K562 (cell line): ENCODE data around the gene RRAS. TPM values are rescaled to one million over a fixed set of nuclear protein-coding genes. Genes with fewer than 3 reads are reported as not detected.
A peak's percentile ranks its signal among the peaks of the same experiment; 100 is the strongest.

Experiments used
- ATAC-seq: fragments of 200-7000 bp; cut with Tn5 transposase; 3 replicates; pipeline ENCODE4 v1.9.1; 2020; ENCODE audit warnings: moderate library complexity
- BruUV-seq: library from RNA; stranded (reverse); fragments of 400-500 nt; replicated peaks from 2 replicates; lab custom pipeline; 2021; lab: Mats Ljungman, UMichigan
- CTCF ChIA-PET: fragments of 300-600 bp; formaldehyde crosslinking; extraction: SDS; loops from one replicate; lab custom pipeline; 2021; ENCODE audit warnings: low intra/inter-chr PET ratio; lab: Yijun Ruan, JAX
- POLR2A ChIA-PET: fragments of 300-600, 350-650 bp; sonication (Branson Sonifier 250); formaldehyde crosslinking; extraction: SDS; loops from one replicate; lab custom pipeline; 2021; ENCODE audit warnings: antibody characterized with exemption, inconsistent platforms; lab: Yijun Ruan, JAX
- DNase-seq, 4 experiments: peaks; one replicate each; pipeline versions ENCODE4 v3.0.0 to v3.0.0-alpha.2; 2011 to 2018; ENCODE audit warnings: low spot score in 3 of 4, mixed read lengths in 3 of 4; ENCODE audit errors: extremely low read depth in 1 of 4
- FAIRE-seq: peaks from 2 replicates; lab custom pipeline; 2011; peaks lifted over from hg19 to GRCh38; lab: Jason Lieb, UNC
- H2AFZ ChIP-seq: 2 replicates; pipeline ENCODE4 v1.6.0; 2011; ENCODE audit warnings: low read depth, low read length, control low read depth, inconsistent platforms
- H3K27ac ChIP-seq: fragments of 200-600 bp; 3 replicates; pipeline ENCODE4 v1.8.0; 2011; ENCODE audit warnings: low read depth, mild to moderate bottlenecking, control low read depth, inconsistent platforms, low read length, moderate library complexity, mixed read lengths; ENCODE audit errors: extremely low read depth
- H3K27me3 ChIP-seq, 2 experiments: fragments of 300-600 bp in 1 of 2; 2 replicates in 1 of 2; 3 replicates in 1 of 2; pipeline versions ENCODE4 v1.6.0 to v1.8.0; 2011; ENCODE audit warnings: inconsistent platforms in 2 of 2, low read length in 2 of 2, mild to moderate bottlenecking in 1 of 2, mixed read lengths in 1 of 2, moderate library complexity in 1 of 2; ENCODE audit not compliant: control insufficient read depth in 2 of 2, insufficient read depth in 2 of 2
- H3K36me3 ChIP-seq: fragments of 300-600 bp; 3 replicates; pipeline ENCODE4 v1.8.0; 2011; ENCODE audit warnings: mild to moderate bottlenecking, low read length, inconsistent platforms; ENCODE audit not compliant: control insufficient read depth, insufficient read depth
- H3K4me1 ChIP-seq, 2 experiments: fragments of 200-600 bp in 1 of 2; replicated peaks in 1 of 2; 2 replicates in 1 of 2; 3 replicates in 1 of 2; pipeline versions ENCODE4 v1.5.1 to v1.8.0; 2011; ENCODE audit warnings: inconsistent platforms in 2 of 2, low read length in 2 of 2, mild to moderate bottlenecking in 1 of 2, mixed read lengths in 1 of 2, moderate library complexity in 1 of 2; ENCODE audit not compliant: control insufficient read depth in 2 of 2, insufficient read depth in 2 of 2
- H3K4me2 ChIP-seq: 2 replicates; pipeline ENCODE4 v1.6.1; 2011; ENCODE audit warnings: low read length, control low read depth, inconsistent platforms, mixed read lengths; ENCODE audit not compliant: insufficient read depth
- H3K4me3 ChIP-seq: fragments of 200-600 bp; sonication (generic), shearing (Covaris generic); 2 replicates; pipeline ENCODE4 v1.5.1; 2016; ENCODE audit warnings: control low read depth, inconsistent platforms
- H3K79me2 ChIP-seq: fragments of 200-600 bp; 3 replicates; pipeline ENCODE4 v1.8.0; 2011; ENCODE audit warnings: low read length, inconsistent platforms; ENCODE audit not compliant: control insufficient read depth, insufficient read depth
- H3K9ac ChIP-seq, 2 experiments: 2 replicates each; pipeline versions ENCODE4 v1.6.0 to v1.6.1; 2011; ENCODE audit warnings: low read depth in 2 of 2, low read length in 2 of 2, control low read depth in 1 of 2, inconsistent platforms in 1 of 2, mild to moderate bottlenecking in 1 of 2, mixed read lengths in 1 of 2; ENCODE audit not compliant: insufficient read depth in 1 of 2
- H3K9me1 ChIP-seq: one replicate; pipeline ENCODE4 v1.6.0; 2011; ENCODE audit warnings: inconsistent platforms, mild to moderate bottlenecking, low read length, moderate library complexity; ENCODE audit not compliant: control insufficient read depth, insufficient read depth
- H3K9me3 ChIP-seq: replicated peaks from 2 replicates; pipeline ENCODE4 v1.5.1; 2011; ENCODE audit warnings: low read depth, low read length, inconsistent platforms; ENCODE audit not compliant: control insufficient read depth, insufficient read depth
- H4K20me1 ChIP-seq: replicated peaks from 2 replicates; pipeline ENCODE4 v1.6.1; 2011; ENCODE audit warnings: low read length, inconsistent platforms, mixed read lengths; ENCODE audit not compliant: control insufficient read depth, insufficient read depth
- BRD4 ChIP-seq: fragments of 200-600 bp; sonication (generic); IDR thresholded peaks from 2 replicates; pipeline ENCODE4 v1.6.1; 2017; ENCODE audit warnings: inconsistent platforms
- MYNN ChIP-seq, 2 experiments: sonication (generic); formaldehyde crosslinking in 1 of 2; IDR thresholded peaks; 2 replicates each; pipeline versions ENCODE4 v1.5.0 to v1.6.1; 2016 to 2020; ENCODE audit warnings: antibody characterized with exemption in 1 of 2, missing genetic modification reagents in 1 of 2
- RBFOX2 ChIP-seq: fragments of 200-400 bp; formaldehyde crosslinking; IDR thresholded peaks from 2 replicates; pipeline ENCODE4 v1.6.1; 2017; ENCODE audit warnings: low read depth, mild to moderate bottlenecking, low read length, moderate library complexity
- RFX1 ChIP-seq: fragments of 450-650 bp; IDR thresholded peaks from 2 replicates; pipeline ENCODE4 v1.6.1; 2016; ENCODE audit warnings: mild to moderate bottlenecking, moderate library complexity
- TEAD1 ChIP-seq, 2 experiments: fragments of 450-650 bp in 1 of 2; sonication (generic) in 1 of 2; formaldehyde crosslinking; IDR thresholded peaks; 2 replicates each; pipeline versions ENCODE4 v1.4.0 to v1.8.0; 2020 to 2022; ENCODE audit warnings: mild to moderate bottlenecking in 2 of 2, missing genetic modification reagents in 1 of 2
- ZC3H11A ChIP-seq: IDR thresholded peaks from 2 replicates; pipeline ENCODE4 v1.6.1; 2012; ENCODE audit warnings: low read depth, low read length, improper control_type of control experiment
- WGBS: fragments of 100-300 bp; shearing (Covaris generic); methylation state at CpG from one replicate; pipeline ENCODE4 v1.1.6; 2016; ENCODE audit warnings: low coverage, mixed read lengths; ENCODE audit not compliant: insufficient coverage; ENCODE audit errors: missing lambda C conversion rate; 5-methylcytosine and 5-hydroxymethylcytosine counted together
- in situ Hi-C: fragments of 300-500 bp; cut with MboI; formaldehyde crosslinking; loops from 4 replicates; pipeline ENCODE4 v1.15.0; 2018; ENCODE audit warnings: inconsistent platforms, mixed read lengths
- intact Hi-C: fragments of 100-400 bp; cut with micrococcal nuclease; formaldehyde crosslinking; loops from 2 replicates; pipeline ENCODE4 v1.14.2; 2022
- polyA plus RNA-seq, 8 experiments: library from polyadenylated mRNA; depleted of rRNA in 4 of 8; stranded (reverse) in 5 of 8; unstranded in 3 of 8; fragments of >200 nt; fragmentation: Nextera tagmentation in 2 of 8; fragmentation: Illumina TruSeq in 1 of 8; extraction: Ambion mirVana in 2 of 8; extraction: Trizol in 1 of 8; gene quantifications; 2 replicates each; pipeline versions ENCODE4 v1.2.1 to v1.2.3, GENCODE V29; 2011 to 2014; ENCODE audit warnings: inconsistent platforms in 1 of 8, missing spikeins in 1 of 8
- total RNA-seq, 7 experiments: library from RNA; depleted of rRNA in 6 of 7; stranded (reverse); fragments of >200 nt in 6 of 7; fragmentation: Illumina TruSeq in 2 of 7; extraction: Trizol in 2 of 7; gene quantifications; 2 replicates each; pipeline versions ENCODE4 v1.2.1 to v1.2.3, GENCODE V29; 2011 to 2021; ENCODE audit warnings: low replicate concordance in 1 of 7
- TF ChIP-seq, protein P1 (sequence below): fragments of 200-800 bp; sonication (Bioruptor generic); IDR thresholded peaks from 2 replicates; pipeline ENCODE4 v1.6.1; 2016; ENCODE audit warnings: missing genetic modification characterization, missing compliant biosample characterization
- TF ChIP-seq, protein P2 (sequence below): fragments of 450-650 bp; IDR thresholded peaks from 2 replicates; pipeline ENCODE4 v1.6.1; 2018; ENCODE audit not compliant: partially characterized antibody
- TF ChIP-seq, protein P3 (sequence below): sonication (generic); formaldehyde crosslinking; IDR thresholded peaks from 2 replicates; pipeline ENCODE4 v1.8.0; 2022; ENCODE audit warnings: missing genetic modification reagents, mild to moderate bottlenecking, moderate library complexity, borderline replicate concordance

RRAS gene
- total and polyA plus RNA-seq, 9 of the 15 experiments (the other 6 are each of a cell fraction or from before 2014, with no cell fraction given): 0.70 to 17.3 (median 8.2) TPM

DNA sequence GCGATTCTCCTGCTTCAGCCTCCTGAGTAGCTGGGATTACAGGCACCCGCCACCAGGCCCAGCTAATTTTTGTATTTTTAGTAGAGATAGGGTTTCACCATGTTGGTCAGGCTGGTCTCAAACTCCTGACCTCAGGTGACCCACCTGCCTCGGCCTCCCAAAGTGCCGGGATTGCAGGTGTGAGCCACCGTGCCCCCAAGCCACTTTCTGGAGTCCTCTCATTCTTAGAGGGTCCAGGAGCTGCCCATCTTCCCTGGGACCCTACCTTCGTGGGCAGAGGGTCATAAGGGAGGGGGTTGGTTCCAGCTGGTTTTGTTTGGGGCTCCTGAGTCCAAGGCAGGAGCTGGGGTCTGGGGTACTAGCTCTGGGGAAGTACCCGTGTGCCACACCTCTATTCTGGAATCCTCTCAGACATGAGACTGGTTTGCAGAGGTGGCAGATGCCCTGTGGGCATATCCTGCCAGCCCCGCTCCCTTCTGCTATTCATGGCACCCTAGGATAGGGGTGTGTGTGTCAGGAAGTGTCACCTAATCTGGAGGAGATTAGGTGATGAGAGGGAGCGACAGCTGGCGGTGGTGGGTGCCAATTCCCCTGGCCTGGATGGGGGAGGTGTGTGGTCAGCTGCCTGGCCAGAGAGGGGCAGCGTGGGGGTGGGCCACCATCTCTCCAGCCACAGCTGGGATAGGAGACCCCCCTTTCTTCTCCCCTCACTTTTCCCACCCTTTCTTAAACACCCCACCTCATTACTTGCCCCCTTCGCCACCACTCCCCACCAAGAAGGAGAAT, 39.2 kb upstream of the RRAS start:
- BruUV-seq: no TSS peak
- 26% methylated on average over 10 of the region's 12 CpGs for WGBS
- TF ChIP-seq BRD4: no peak
- TF ChIP-seq RBFOX2: 0 out of 2 replicates have a peak, but pooled peaks have one; percentile 26
- TF ChIP-seq, protein P1, sequence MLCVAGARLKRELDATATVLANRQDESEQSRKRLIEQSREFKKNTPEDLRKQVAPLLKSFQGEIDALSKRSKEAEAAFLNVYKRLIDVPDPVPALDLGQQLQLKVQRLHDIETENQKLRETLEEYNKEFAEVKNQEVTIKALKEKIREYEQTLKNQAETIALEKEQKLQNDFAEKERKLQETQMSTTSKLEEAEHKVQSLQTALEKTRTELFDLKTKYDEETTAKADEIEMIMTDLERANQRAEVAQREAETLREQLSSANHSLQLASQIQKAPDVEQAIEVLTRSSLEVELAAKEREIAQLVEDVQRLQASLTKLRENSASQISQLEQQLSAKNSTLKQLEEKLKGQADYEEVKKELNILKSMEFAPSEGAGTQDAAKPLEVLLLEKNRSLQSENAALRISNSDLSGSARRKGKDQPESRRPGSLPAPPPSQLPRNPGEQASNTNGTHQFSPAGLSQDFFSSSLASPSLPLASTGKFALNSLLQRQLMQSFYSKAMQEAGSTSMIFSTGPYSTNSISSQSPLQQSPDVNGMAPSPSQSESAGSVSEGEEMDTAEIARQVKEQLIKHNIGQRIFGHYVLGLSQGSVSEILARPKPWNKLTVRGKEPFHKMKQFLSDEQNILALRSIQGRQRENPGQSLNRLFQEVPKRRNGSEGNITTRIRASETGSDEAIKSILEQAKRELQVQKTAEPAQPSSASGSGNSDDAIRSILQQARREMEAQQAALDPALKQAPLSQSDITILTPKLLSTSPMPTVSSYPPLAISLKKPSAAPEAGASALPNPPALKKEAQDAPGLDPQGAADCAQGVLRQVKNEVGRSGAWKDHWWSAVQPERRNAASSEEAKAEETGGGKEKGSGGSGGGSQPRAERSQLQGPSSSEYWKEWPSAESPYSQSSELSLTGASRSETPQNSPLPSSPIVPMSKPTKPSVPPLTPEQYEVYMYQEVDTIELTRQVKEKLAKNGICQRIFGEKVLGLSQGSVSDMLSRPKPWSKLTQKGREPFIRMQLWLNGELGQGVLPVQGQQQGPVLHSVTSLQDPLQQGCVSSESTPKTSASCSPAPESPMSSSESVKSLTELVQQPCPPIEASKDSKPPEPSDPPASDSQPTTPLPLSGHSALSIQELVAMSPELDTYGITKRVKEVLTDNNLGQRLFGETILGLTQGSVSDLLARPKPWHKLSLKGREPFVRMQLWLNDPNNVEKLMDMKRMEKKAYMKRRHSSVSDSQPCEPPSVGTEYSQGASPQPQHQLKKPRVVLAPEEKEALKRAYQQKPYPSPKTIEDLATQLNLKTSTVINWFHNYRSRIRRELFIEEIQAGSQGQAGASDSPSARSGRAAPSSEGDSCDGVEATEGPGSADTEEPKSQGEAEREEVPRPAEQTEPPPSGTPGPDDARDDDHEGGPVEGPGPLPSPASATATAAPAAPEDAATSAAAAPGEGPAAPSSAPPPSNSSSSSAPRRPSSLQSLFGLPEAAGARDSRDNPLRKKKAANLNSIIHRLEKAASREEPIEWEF (CRISPR knock-in tag): no peak
- TF ChIP-seq MYNN (IDR thresholded peaks at IDR 0.05): no peak
- TF ChIP-seq MYNN (CRISPR knock-in tag; IDR thresholded peaks at IDR 0.05): no peak
- TF ChIP-seq, protein P2, sequence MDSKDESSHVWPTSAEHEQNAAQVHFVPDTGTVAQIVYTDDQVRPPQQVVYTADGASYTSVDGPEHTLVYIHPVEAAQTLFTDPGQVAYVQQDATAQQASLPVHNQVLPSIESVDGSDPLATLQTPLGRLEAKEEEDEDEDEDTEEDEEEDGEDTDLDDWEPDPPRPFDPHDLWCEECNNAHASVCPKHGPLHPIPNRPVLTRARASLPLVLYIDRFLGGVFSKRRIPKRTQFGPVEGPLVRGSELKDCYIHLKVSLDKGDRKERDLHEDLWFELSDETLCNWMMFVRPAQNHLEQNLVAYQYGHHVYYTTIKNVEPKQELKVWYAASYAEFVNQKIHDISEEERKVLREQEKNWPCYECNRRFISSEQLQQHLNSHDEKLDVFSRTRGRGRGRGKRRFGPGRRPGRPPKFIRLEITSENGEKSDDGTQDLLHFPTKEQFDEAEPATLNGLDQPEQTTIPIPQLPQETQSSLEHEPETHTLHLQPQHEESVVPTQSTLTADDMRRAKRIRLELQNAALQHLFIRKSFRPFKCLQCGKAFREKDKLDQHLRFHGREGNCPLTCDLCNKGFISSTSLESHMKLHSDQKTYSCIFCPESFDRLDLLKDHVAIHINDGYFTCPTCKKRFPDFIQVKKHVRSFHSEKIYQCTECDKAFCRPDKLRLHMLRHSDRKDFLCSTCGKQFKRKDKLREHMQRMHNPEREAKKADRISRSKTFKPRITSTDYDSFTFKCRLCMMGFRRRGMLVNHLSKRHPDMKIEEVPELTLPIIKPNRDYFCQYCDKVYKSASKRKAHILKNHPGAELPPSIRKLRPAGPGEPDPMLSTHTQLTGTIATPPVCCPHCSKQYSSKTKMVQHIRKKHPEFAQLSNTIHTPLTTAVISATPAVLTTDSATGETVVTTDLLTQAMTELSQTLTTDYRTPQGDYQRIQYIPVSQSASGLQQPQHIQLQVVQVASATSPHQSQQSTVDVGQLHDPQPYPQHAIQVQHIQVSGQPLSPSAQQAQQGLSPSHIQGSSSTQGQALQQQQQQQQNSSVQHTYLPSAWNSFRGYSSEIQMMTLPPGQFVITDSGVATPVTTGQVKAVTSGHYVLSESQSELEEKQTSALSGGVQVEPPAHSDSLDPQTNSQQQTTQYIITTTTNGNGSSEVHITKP: peak; percentile 65
- TF ChIP-seq RFX1: no peak
- TF ChIP-seq TEAD1 (CRISPR knock-in tag; IDR thresholded peaks at IDR 0.05): no peak
- TF ChIP-seq ZC3H11A: no peak
- TF ChIP-seq, protein P3, sequence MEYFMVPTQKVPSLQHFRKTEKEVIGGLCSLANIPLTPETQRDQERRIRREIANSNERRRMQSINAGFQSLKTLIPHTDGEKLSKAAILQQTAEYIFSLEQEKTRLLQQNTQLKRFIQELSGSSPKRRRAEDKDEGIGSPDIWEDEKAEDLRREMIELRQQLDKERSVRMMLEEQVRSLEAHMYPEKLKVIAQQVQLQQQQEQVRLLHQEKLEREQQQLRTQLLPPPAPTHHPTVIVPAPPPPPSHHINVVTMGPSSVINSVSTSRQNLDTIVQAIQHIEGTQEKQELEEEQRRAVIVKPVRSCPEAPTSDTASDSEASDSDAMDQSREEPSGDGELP (CRISPR knock-in tag): peak; percentile 27; the same call in 1 of the 2 replicates

More for the DNA sequence above, 39.2 kb upstream of the RRAS start:
- in situ Hi-C loops (no loop called here), intact Hi-C loops (loop anchor here (1.0 to 5.0 kb wide), 4 partner anchors 88 to 188 kb away; partner anchors contain the start of genes AP2A1 and PNKP)
- POLR2A ChIA-PET: interaction anchor here (0.5 to 0.6 kb wide), 2 partner anchors 191 to 335 kb away, joined by 3 read pairs; no protein-coding TSS in a partner anchor
- H3K4me1 ChIP-seq: peaks cover 27 to 50% of the 10 kb centered on the region in 2 experiments
- peaks cover 3% of the 10 kb centered on the region for H3K9me1 ChIP-seq
- ATAC-seq (no peak), FAIRE-seq (no peak), DNase-seq (no peak)
- no peaks in the 10 kb centered on the region for H3K27me3 ChIP-seq
- peaks cover 19% of the 10 kb centered on the region for H4K20me1 ChIP-seq
- H3K79me2 ChIP-seq: peaks cover 52% of the 10 kb centered on the region
- no peak overlapping the region for H2AFZ ChIP-seq
- peak overlapping the region; percentile 16; the same call in 1 of the 3 replicates for H3K27ac ChIP-seq
- H3K9me3 ChIP-seq: no peaks in the 10 kb centered on the region
- H3K4me3 ChIP-seq: peak overlapping the region; percentile 85; the same call in 1 of the 2 replicates
- H3K9ac ChIP-seq: peak overlapping the region; percentile 11 to 85; a peak in 3 of 4 replicates
- CTCF ChIA-PET: interaction anchor here (1.2 to 1.7 kb wide), 3 partner anchors 82 to 205 kb away, joined by 4 to 5 read pairs (median 5); partner anchors contain the start of gene FLT3LG
- 0 out of 2 replicates have a peak overlapping the region, but pooled peaks have one; percentile 28 for H3K4me2 ChIP-seq
- H3K36me3 ChIP-seq: peaks cover 50% of the 10 kb centered on the region
